IPS DF 6.9 (cell line): Measurements from ENCODE around the gene PIK3CD.
"Not testable (repeated sequence)": the region's sequence is repeated elsewhere in the genome, so short reads cannot be mapped to it uniquely, and the experiment has no call there.

Experiments
- DNase-seq: peaks from one replicate; pipeline ENCODE4 v3.0.0-alpha.2; 2013; ENCODE audit warnings: low read depth, low spot score
- H3K27ac ChIP-seq: one replicate; pipeline ENCODE4 v1.5.1; 2013; ENCODE audit warnings: low read length, control low read depth
- H3K27me3 ChIP-seq: 2 replicates; pipeline ENCODE4 v1.6.1; 2013; ENCODE audit warnings: mild to moderate bottlenecking, low read length; ENCODE audit not compliant: control insufficient read depth, insufficient read depth
- H3K36me3 ChIP-seq: 2 replicates; pipeline ENCODE4 v1.6.1; 2013; ENCODE audit warnings: low read length; ENCODE audit not compliant: control insufficient read depth, insufficient read depth
- H3K4me1 ChIP-seq: 2 replicates; pipeline ENCODE4 v1.6.1; 2013; ENCODE audit warnings: low read length; ENCODE audit not compliant: control insufficient read depth, insufficient read depth
- H3K4me3 ChIP-seq: 2 replicates; pipeline ENCODE4 v1.5.1; 2013; ENCODE audit warnings: mild to moderate bottlenecking, low read length
- H3K9me3 ChIP-seq: 2 replicates; pipeline ENCODE4 v1.6.1; 2013; ENCODE audit warnings: low read length, inconsistent platforms; ENCODE audit not compliant: control insufficient read depth, insufficient read depth
- WGBS: extraction: QIAGEN DNeasy Blood & Tissue Kit; methylation state at CpG from one replicate; pipeline ENCODE4 v1.1.7; 2013; ENCODE audit warnings: mixed read lengths, missing lambda C conversion rate; ENCODE audit not compliant: insufficient read length, insufficient coverage; 5-methylcytosine and 5-hydroxymethylcytosine counted together

The PIK3CD gene

GRCh38 chr1:9624081-9624480 is 27.4 kb upstream of the PIK3CD start:
- no peaks in the 10 kb centered on the region for H3K4me1 ChIP-seq
- H3K27me3 ChIP-seq, result no peaks in the 10 kb centered on the region; the same call in 1 of the 2 replicates
- no peaks in the 10 kb centered on the region for H3K9me3 ChIP-seq
- no peak for DNase-seq
- no peak overlapping the region for H3K27ac ChIP-seq
- H3K4me3 ChIP-seq, result no peak overlapping the region
- WGBS, result no CpG with 5 or more reads among the region's 2 CpGs
- no peaks in the 10 kb centered on the region for H3K36me3 ChIP-seq

DNA sequence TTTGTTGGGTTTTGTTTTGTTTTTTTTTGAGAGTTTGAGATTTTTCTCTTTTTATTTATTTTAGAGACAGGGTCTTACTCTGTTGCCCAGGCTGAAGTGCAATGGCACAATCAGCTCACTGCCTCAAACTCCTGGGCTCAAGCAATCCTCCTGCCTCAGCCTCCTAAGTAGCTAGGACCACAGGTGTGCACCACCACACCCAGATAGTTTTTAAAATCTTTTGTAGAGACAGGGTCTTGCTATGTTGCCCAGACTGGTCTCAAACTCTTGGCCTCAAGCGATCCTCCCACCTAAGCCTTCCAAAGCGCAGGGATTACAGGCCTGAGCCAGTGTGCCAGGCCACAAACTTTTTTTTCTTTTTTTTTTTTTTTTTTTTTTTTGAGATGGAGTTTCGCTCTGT is 26.5 kb upstream of the PIK3CD start:
- H3K4me1 ChIP-seq, DNase-seq, H3K27ac ChIP-seq, H3K27me3 ChIP-seq, H3K9me3 ChIP-seq, H3K36me3 ChIP-seq, H3K4me3 ChIP-seq: not testable (repeated sequence)
- WGBS, result no CpG with 5 or more reads among the region's 3 CpGs

DNA sequence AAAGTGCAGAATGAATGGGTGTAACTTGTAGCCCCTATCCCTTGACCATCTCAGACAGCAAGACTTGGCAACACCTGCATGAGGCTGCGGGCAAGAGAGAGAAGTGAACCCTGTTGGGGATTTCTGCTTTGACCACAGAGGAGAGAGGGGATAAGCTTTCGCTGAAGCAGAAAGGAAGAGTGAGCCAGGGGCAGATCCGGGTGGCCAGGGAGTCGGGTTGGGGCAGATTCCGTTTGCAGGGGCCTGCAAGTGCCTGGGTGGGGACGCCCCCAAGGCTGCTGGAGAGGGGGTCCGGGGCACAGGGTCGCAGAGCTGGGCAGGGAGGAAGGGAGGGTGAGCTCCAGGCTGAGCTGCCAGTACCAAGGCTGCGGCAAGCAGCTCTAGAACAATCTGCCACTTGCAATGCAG is 25.3 kb upstream of the PIK3CD start:
- no peak overlapping the region for H3K27ac ChIP-seq

GRCh38 chr1:9628541-9629444 is 22.7 kb upstream of the PIK3CD start:
- no peak overlapping the region for H3K27ac ChIP-seq
- no CpG with 5 or more reads among the region's 23 CpGs for WGBS
- no peaks in the 10 kb centered on the region for H3K36me3 ChIP-seq
- H3K4me3 ChIP-seq, result no peak overlapping the region
- H3K9me3 ChIP-seq, result no peaks in the 10 kb centered on the region
- no peaks in the 10 kb centered on the region for H3K27me3 ChIP-seq
- no peaks in the 10 kb centered on the region for H3K4me1 ChIP-seq
- no peak for DNase-seq

More for the DNA sequence above, 25.3 kb upstream of the PIK3CD start:
- no peaks in the 10 kb centered on the region for H3K9me3 ChIP-seq
- H3K27me3 ChIP-seq, result no peaks in the 10 kb centered on the region; the same call in 1 of the 2 replicates
- no CpG with 5 or more reads among the region's 9 CpGs for WGBS
- H3K4me1 ChIP-seq, result no peaks in the 10 kb centered on the region
- H3K4me3 ChIP-seq, result no peak overlapping the region
- no peak for DNase-seq
- H3K36me3 ChIP-seq, result no peaks in the 10 kb centered on the region

GRCh38 chr1:9629445-9630201 is 21.9 kb upstream of the PIK3CD start:
- no CpG with 5 or more reads among the region's 29 CpGs for WGBS
- Histone ChIP-seq H3K27me3 (no peaks in the 10 kb centered on the region), H3K27ac (no peak overlapping the region), H3K9me3 (no peaks in the 10 kb centered on the region), H3K36me3 (no peaks in the 10 kb centered on the region), H3K4me1 (no peaks in the 10 kb centered on the region), H3K4me3 (no peak overlapping the region)
- no peak for DNase-seq

DNA sequence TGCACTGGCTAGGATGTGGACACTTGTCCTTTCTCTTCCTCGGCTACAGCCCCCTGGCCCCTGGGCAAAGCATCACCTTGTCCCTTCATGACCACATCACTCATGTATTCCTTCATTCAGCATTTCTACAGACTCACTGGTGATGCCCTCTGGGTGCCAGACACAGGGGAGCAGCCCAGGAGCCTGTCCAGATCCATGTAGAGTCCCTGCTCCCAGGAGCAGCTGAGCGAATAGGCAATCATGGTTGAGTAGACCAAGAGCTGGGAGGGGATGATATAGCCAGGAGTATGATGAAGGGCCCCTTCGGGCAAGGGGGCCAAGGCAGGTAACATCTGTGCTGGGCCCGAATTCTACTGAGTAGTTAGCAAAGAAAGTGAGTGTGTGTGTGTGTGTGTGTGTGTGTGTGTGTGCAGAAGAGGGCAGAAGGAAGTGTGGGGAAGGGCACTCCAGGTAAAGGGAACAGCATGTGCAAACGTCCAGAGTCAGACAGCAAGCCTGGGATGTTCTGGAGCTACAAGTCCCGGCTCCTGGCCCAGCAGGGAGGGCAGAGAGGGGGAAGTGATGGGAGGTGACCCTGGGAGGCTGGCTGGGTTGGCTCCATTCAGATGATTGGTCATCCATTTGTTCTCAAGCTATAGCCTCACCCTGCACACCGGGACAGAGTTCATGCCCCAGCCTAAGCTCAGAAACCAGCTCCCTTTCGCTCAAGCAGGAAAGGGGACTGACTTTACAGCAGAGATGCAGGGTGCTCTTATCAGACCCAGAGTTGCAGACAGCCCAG is 21.0 kb upstream of the PIK3CD start:
- no peaks in the 10 kb centered on the region for H3K27me3 ChIP-seq
- no peak overlapping the region for H3K4me3 ChIP-seq
- no peaks in the 10 kb centered on the region for H3K4me1 ChIP-seq
- H3K27ac ChIP-seq, result no peak overlapping the region
- no CpG with 5 or more reads among the region's 8 CpGs for WGBS
- DNase-seq, result no peak
- H3K9me3 ChIP-seq, result no peaks in the 10 kb centered on the region
- no peaks in the 10 kb centered on the region for H3K36me3 ChIP-seq

- Histone ChIP-seq H3K27me3 (no peaks in the 10 kb centered on the region), H3K36me3 (no peaks in the 10 kb centered on the region), H3K27ac (no peak overlapping the region), H3K4me1 (no peaks in the 10 kb centered on the region), H3K9me3 (no peaks in the 10 kb centered on the region), H3K4me3 (no peak overlapping the region)
- no peak for DNase-seq
- WGBS, result no CpG with 5 or more reads among the region's 3 CpGs
Measured at GRCh38 chr1:9631613-9632012, 19.9 kb upstream of the PIK3CD start.

DNA sequence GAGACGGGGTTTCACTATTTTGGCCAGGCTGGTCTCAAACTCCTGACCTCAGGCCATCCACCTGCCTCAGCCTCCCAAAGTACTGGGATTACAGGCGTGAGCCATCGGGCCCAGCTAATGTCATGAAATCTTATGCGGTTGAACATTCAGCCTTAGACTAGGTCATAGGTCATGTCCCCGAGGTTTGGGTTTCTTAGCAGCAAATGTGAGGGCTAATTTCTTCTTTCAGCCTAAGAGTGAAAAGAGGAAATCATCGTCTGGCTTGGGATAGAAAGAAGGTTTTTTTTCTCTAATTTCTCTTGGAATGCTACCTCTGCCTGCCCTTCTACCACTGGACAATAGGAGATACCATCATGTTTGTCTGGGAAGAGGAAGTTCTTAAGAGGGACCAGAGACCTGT is 18.0 kb upstream of the PIK3CD start:
- H3K27me3 ChIP-seq, result no peaks in the 10 kb centered on the region
- H3K27ac ChIP-seq, result no peak overlapping the region
- WGBS, result no CpG with 5 or more reads among the region's 6 CpGs
- H3K4me3 ChIP-seq, result no peak overlapping the region
- H3K36me3 ChIP-seq, result no peaks in the 10 kb centered on the region
- no peaks in the 10 kb centered on the region for H3K4me1 ChIP-seq
- H3K9me3 ChIP-seq, result no peaks in the 10 kb centered on the region
- DNase-seq, result no peak

GRCh38 chr1:9634582-9634981 is 16.9 kb upstream of the PIK3CD start:
- Histone ChIP-seq H3K27ac (no peak overlapping the region), H3K27me3 (no peaks in the 10 kb centered on the region), H3K4me3 (no peak overlapping the region), H3K36me3 (no peaks in the 10 kb centered on the region), H3K4me1 (no peaks in the 10 kb centered on the region), H3K9me3 (no peaks in the 10 kb centered on the region)
- no CpG with 5 or more reads among the region's 2 CpGs for WGBS
- no peak for DNase-seq

DNA sequence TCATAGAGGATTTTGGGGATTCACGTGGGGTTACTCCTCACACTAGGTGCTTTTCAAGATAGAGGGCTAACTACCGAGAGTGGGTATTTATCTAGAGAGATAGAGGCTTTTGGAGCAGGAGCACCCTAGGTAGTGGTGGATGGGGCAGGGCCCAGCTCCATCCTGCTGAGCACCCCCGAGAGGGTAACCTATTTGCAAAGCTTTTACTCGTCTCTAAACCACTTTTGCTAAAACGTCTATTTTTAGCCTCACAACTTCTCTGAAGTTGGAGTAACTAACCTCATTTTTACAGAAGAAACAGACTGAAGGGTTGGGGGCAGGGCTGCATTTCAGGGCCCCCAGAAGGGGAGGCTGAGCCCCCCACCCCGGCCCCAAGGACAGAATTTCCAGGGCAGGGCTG is 12.3 kb upstream of the PIK3CD start:
- no peak for DNase-seq
- Histone ChIP-seq H3K4me1 (no peaks in the 10 kb centered on the region), H3K36me3 (no peaks in the 10 kb centered on the region), H3K27me3 (no peaks in the 10 kb centered on the region), H3K27ac (no peak overlapping the region), H3K9me3 (no peaks in the 10 kb centered on the region), H3K4me3 (no peak overlapping the region)
- WGBS, result no CpG with 5 or more reads among the region's 6 CpGs
